ENCODE results near the gene LTBR.

LTBR gene

DNA sequence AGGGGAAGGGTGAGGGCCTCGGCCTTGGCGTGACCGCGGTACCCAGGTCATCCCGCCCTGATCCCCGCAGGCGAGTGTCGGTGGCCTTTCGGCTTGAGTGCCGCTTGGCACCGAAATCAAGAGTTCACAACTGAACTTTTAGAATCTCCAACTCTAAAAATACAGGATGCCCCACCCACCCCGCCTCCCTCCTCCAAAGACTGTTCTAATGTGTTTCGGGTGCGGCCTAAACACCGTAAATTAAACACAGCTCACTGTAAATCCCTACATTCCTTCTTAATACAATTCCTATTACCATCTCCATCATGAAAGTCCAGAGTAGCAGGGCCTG, 20.0 kb upstream of the LTBR start:
- DNase-seq (ENCODE audit: low spot score), result no peak
- TF ChIP-seq, protein P1, sequence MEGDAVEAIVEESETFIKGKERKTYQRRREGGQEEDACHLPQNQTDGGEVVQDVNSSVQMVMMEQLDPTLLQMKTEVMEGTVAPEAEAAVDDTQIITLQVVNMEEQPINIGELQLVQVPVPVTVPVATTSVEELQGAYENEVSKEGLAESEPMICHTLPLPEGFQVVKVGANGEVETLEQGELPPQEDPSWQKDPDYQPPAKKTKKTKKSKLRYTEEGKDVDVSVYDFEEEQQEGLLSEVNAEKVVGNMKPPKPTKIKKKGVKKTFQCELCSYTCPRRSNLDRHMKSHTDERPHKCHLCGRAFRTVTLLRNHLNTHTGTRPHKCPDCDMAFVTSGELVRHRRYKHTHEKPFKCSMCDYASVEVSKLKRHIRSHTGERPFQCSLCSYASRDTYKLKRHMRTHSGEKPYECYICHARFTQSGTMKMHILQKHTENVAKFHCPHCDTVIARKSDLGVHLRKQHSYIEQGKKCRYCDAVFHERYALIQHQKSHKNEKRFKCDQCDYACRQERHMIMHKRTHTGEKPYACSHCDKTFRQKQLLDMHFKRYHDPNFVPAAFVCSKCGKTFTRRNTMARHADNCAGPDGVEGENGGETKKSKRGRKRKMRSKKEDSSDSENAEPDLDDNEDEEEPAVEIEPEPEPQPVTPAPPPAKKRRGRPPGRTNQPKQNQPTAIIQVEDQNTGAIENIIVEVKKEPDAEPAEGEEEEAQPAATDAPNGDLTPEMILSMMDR (IDR thresholded peaks at IDR 0.05; ENCODE audit: extremely low read depth, missing control alignments), result no peak

GRCh38 chr12:6367065-6367968, 16.6 kb upstream of the LTBR start:
- TF ChIP-seq, protein P1 (IDR thresholded peaks at IDR 0.05; ENCODE audit: extremely low read depth, missing control alignments), result peak; percentile 8
- peak; percentile 85 for DNase-seq (ENCODE audit: low spot score)

DNA sequence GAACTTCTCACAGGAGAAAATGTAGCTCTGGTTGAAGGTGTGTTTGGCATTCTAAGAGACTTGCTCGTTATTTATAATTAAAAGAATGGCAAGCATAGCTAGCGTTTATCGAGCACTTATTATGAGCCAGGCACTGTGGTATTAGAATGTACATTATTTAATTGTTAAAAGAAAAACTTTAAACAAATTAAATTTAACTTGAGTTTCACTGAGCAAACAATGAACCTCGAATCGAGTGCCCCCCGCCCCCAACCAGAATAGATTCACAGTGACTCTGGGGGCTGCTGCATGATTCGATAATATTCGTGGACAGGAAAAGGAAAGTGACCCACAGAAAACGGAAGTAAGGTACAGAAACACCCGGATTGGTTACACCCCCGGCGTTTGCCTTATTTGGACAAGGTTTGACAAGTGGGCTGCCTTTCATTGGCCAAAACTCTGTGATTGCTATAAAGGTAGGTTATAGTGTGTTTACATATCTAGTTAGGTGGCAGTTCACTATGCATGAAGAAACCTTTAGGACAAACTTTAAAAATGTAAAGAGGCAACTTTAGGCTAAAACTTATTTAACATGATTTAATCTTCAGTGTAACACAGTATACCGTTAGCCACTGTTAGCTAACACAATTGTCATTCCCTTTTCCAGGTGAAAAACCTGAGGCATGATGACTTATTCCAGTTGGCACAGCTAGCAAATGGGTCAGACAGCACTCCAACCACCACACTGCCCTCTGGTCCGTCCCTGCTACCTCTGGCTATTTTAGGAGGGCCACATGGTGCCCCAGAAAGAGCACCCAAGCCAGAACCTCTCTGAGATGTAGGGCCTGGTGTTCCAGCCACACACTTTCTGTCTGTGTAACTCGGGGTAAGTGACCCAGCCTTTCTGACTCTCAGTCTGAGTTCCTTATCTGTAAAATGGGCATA, 15.7 kb upstream of the LTBR start:
- TF ChIP-seq, protein P1 (IDR thresholded peaks at IDR 0.05; ENCODE audit: extremely low read depth, missing control alignments), result no peak
- DNase-seq (ENCODE audit: low spot score), result no peak

DNA sequence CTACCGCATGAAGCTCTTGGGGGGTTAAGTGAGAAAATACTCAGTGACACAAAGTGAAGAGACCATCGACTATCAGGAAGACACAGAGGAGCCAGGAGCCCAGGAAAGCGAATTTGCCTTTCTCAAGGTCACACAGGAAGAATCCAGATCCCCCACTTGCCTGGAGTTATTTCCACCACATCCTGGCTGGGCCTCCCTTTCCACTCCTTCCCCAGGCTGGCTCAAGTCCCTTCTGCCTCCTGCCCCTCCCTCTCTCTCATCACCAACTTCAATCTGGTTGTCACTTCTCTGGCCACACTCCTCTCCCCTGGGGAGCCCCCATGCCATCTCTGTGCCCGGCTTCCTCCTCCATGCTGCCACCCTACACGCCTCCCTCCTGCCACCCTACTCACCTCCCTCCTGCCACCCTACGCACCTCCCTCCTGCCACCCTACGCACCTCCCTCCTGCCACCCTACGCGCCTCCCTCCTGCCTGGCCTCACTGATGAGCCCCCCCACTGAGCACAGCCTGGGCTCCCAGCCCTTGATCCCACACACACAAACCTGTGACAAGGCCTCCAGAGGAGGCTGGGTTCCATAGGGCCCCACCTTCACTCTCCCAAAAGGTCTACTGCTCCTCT, 14.9 kb upstream of the LTBR start:
- DNase-seq (ENCODE audit: low spot score), result no peak
- TF ChIP-seq, protein P1 (IDR thresholded peaks at IDR 0.05; ENCODE audit: extremely low read depth, missing control alignments), result no peak

DNA sequence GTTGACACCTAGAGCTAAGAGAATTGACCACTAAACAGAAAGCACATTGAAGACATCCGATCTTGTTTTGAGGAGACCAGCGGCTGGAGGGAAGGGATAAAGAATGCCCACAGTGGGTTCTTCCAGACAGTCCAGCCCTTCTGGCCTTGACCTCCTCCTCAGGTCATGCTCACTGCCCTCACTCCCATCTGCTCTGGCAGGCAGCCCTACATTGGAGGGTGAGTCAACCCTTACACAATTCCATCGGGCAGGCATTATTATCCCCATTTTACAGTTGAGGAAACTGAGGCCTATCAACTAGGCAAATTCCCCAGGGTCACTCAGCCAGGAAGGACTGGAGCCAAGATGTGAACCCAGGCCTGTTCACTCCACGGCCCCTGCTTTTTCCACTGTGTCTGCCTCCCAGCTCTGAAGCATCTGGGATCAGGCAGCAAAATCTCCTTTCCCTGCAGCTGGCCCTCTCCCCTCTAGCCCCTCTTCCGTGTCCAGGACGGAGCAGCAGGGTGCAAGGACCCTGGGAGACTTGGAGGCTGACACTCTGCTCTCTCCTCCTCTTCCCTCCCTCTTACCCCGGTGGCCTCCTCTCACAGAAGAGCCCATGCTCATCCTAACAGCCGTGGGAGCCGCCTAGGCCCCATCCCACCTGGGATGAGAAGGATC, 13.9 kb upstream of the LTBR start:
- TF ChIP-seq, protein P1 (IDR thresholded peaks at IDR 0.05; ENCODE audit: extremely low read depth, missing control alignments), result no peak
- DNase-seq (ENCODE audit: low spot score), result no peak

DNA sequence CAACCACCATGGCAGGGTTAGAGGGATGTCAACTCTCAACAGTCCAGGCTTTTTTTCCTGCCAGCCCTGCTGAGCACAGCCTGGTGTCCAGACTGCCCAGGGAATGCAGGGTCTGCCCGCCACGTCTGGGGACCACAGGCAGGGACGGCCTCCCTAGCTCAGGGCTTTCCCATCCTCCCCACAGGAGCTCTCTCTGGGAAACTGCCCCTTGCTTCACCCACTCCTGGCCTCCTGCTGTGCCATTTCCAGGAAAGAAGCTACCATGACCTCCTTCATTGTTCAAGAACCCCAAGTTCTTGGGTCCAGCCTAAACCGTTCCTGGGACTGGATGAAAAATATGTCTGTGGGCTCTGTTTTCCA, 13.4 kb upstream of the LTBR start:
- no peak for DNase-seq (ENCODE audit: low spot score)
- TF ChIP-seq, protein P1 (IDR thresholded peaks at IDR 0.05; ENCODE audit: extremely low read depth, missing control alignments), result no peak
